ENCODE results near the gene MARF1.

DNA sequence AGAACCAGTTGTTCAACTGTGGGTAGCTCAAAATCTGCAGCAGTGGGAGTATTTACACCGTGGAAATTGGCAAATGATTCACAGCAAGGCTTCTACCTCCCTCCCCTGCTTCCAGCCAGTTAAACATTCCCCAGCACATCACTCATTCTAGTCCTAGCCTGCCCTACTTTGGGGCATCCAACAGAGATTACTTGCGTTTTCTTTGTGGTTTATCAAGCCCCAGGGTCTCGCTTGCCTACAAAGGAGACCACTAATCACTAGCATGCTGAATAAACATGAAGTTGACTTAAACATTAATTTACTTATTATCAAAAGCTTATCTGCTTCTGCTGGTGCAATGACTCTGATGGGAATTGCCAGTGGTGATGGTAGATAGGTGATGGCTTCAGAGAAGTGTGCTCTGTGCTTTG is 94.5 kb downstream of the MARF1 start:
- no peak for TF ChIP-seq POLR2A (IDR thresholded peaks at IDR 0.05; ENCODE audit: low read depth, low read length)
- TF ChIP-seq POLR2AphosphoS5 (IDR thresholded peaks at IDR 0.05; ENCODE audit: low read depth, low read length): no peak
- TF ChIP-seq TAF1 (IDR thresholded peaks at IDR 0.05; ENCODE audit: borderline replicate concordance, low read depth, low read length): no peak

Data from GM12892 (cell line).